ENCODE measurements around the gene UMODL1.

UMODL1 gene

GRCh38 chr21:42080788-42081083 is 9.6 kb downstream of the UMODL1 start:
- DNase-seq (ENCODE audit: low spot score): no peak

GRCh38 chr21:42081138-42081537 is 10.0 kb downstream of the UMODL1 start:
- DNase-seq (ENCODE audit: low spot score): no peak

GRCh38 chr21:42081931-42082381 is 10.8 kb downstream of the UMODL1 start:
- no peak for DNase-seq (ENCODE audit: low spot score)

DNA sequence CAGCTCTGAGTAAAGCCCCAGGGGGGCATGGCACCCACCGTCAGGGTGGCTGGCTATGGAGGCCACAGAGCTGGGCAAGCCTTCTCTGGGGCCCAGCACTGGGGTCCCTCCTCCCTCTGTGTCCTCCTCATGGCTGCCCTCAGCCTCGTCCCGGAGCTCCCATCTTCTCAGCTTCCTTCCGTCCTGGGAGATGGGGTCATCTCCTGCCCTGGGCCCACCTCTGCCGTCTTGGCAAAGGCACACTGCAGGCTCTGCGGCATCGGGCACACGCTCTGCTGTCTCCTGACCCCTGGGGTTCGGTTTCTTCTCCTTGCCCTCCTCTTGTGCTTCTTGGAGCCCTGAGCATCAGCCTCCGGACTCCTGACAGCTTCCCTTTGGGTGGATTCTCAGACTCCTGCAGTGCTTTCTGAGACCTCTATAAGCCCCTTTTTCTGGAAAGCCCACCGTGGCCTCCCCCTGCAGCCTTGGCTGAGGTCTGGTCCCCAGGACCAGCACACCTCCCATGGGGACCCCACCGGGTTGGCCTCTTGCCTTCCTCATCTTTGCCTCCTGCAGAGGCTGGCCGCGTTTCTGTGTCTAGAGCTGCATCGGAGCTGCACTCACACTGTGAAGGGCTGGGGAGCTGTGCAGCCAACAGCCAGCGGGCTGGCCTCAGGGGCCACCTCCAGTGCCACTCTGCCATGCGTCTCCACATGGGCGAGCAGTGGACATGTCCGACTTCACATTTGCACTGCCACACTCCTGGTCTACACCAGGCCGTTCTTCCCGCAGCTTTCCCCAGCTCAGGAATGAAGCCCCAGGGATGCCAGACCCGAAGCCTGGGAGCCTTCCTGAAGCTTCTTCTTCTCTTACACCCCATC is 11.6 kb downstream of the UMODL1 start:
- DNase-seq (ENCODE audit: low spot score): no peak

- no peak for DNase-seq (ENCODE audit: low spot score)
Measured at GRCh38 chr21:42083361-42083690, 12.2 kb downstream of the UMODL1 start.

DNA sequence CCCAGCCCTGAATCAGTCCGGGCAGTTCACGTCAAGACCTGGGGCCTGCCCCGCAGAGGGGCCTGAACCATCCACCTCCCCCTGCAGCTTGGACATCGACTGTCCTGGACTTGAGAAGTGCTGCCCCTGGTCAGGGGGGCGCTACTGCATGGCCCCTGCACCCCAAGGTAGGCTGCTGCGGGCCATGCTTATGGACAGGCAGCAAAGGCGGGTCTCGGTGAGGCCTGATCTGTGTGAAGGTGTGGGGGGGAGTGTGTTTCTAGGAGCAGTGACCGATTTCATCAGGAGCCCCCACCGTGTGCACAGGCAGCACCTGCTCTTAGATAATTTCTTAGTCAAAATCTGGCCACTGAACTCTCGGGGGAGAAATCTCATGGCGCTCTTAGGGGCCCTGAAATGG is 13.0 kb downstream of the UMODL1 start:
- DNase-seq (ENCODE audit: low spot score): no peak

DNA sequence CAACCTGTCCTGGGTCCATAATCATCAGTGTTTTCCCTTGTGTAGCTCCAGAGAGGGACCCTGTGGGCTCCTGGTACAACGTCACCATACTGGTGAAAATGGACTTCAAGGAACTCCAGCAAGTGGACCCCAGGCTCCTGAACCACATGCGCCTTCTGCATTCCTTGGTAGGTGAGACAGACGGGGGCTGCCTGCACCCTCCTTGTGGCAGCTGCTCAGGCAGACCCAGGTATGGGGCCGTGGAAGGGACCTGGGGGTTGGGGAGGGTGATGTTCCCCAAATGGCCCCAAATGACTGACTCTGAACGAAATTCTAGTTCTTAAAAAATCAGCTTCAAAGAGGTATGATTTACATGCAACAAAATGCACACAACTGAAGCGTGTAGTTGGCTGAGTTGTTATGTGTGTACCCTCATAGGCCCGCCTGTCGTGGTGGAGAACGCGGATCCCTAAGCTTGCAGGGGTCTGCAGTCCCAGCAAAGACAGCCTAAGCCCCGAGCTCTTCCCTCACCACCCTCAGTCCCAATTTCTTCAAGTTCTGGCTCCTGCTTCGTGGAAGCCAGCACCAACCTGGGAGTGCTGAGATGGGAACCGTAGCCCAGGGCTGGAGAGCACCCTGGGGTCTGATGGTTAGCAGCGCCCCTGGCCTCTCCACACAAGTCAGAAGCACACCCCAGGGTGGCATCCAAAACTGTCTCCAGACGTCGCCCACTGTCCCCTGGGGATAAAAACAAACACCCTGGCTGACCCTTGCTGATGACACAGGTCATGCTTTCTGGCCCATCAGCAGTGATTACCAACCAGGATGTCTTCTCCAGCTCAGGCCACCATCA is 14.3 kb downstream of the UMODL1 start:
- no peak for DNase-seq (ENCODE audit: low spot score)

DNA sequence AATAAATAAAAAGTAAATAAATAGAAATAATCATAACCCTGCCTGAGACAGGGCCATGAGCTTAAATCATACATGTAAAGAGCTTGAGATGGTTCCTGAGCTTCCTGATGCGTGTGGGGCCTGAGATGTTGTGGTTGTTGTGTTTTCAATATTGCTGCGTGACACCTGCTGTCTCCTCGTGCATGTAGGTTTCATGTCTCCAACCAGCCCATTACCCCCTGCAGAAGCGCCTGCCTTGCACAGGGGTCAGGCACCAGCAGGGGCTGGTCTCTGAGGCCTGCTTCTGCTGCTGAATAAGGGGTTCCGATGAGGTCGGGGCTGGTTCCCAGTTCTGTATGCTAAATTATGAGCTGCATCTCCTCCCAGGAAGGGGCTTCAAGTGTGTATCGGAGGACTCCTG is 15.9 kb downstream of the UMODL1 start:
- no peak for DNase-seq (ENCODE audit: low spot score)

DNA sequence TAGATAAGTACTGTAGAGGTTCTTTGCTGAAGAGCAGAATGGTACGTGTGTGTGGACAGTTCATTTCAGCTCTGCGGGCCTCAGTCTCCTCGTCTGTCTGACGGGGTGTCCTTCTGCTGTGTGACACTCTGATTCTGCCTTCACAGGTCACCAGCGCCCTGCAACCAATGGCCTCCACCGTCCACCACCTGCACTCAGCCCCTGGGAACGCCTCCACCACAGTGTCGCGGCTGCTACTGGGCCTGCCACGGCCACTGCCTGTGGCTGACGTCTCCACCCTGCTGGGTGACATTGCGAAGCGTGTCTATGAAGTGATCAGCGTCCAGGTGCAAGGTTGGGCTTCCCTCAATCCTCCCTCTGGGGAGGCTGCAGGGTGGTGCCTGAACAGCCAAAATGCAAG is 17.0 kb downstream of the UMODL1 start:
- DNase-seq (ENCODE audit: low spot score): no peak

GRCh38 chr21:42088658-42089057 is 17.5 kb downstream of the UMODL1 start:
- no peak for DNase-seq (ENCODE audit: low spot score)

DNA sequence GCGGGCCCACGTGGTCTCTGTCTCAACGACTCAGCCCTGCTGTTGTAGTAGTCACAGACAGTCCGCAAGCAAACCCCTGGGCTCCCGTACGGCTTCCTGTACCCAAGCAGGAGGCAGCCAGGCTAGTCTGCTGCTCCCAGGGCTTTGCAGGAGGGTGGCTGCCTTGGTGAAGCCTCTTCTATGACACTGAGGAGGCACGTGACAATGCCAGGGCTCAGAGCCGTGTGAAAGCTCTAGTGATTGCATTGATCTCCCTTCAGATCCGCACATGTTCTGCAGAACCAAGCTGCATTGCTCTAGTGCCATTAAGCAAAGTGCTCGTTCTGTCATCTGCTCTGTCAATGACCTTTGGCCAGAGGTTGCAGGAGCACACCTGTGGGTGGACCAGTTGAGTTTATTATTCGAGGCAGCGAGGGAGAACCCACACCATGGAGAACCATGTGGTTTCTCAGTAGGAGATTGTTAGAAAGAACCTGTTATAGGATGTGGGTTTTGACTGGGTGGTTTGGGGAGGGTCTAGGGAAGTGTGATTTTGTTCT is 18.0 kb downstream of the UMODL1 start:
- no peak for DNase-seq (ENCODE audit: low spot score)

DNA sequence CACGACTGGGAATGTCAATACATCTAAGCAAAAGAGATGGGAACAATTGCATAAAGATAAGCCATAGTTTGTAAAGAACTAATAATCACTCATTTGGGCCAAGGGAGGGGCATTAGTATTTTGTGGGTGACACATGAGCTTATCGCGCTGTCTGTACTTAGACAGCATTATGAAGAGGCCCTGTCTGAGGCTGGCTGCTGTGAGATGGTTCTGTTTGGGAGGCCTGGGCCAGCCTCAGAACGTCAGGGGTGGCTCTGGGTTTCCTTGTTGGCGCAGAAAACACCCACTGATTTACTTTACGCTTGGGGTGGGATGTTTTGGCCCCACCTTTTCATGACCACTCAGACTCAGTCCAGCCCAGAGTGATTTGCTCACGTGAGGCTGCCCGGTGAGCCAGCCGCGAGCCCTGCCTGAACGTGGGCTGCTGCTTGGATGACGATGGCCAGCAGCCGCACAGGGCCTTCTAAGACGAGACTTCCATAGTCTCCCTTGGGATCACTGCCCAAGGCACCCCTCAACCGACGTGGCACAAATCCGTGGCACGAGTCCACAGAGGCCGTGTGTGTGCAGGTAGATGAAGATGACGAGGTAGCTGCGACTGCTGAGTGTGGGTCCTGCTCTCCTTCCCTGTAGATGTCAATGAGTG is 18.7 kb downstream of the UMODL1 start:
- DNase-seq (ENCODE audit: low spot score): no peak

DNA sequence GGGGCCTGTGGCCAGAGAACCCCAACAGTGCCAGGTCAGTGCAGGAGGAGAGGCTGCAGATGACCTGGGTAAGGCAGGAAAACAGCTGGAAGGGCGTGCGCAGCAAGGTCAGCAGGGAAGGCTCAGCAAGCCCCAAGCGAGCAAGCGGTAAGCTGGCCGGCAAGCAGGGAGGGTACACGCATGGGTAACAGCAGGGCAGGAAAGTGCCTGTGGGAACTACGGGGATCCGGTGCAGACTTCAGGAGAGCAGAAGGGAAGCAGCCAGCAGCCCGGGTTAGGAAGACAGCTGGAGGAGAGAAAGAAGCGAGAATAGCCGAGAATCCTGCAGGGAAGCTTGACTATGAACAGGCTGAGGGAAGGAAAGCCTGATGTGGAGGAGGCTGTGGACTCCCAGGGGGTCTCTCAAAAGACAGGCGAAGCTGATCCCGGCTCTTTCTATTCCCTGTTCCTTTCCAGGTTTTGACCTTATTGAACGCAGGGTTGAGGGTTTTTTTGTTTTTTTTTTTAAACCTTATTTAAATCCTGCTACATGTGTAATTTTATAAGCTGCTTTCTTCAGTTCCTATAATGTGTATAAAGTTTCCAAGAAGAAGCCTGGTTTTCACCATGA is 20.9 kb downstream of the UMODL1 start:
- no peak for DNase-seq (ENCODE audit: low spot score)

- no peak for DNase-seq (ENCODE audit: low spot score)
Measured at GRCh38 chr21:42092771-42093170, 21.7 kb downstream of the UMODL1 start.

DNA sequence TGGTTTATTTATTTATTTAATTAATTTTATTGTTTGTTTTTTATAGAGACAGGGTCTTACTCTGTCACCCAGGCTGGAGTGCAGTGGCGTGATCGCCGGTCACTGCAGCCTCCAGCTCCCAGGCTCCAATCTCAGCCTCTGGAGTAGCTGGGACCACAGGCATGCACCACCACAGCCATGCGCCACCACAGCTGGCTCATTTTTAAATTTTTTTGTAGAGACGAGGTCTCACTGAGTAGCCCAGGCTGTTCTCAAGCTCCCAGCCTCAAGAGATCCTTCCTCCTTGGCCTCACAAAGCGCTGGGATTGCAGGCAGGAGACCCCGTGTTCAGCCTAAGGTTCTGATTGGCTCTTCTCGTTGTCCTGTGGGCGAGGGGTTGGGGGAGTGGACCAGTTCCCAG is 22.1 kb downstream of the UMODL1 start:
- no peak for DNase-seq (ENCODE audit: low spot score)

DNA sequence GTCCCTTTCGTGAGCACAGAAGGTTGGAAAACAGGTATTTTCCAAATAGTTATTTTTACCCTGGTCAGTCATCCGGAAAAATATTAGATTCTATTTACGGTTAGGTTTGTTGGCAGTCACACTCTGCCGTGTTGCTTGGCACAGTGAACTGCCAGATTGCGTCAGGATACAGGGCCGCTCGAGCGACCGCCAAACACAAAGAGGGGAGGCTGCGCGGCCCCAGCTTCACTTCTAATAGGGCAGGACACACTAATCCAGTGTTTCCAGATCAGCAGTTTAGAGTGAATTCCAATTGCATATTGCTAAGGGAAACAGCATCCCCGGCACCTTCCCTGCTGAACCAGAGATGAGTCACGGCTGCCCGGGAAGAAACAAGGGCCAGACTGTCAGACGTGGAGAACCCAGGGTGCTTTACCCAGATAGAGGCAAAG is 22.9 kb downstream of the UMODL1 start:
- no peak for DNase-seq (ENCODE audit: low spot score)

DNA sequence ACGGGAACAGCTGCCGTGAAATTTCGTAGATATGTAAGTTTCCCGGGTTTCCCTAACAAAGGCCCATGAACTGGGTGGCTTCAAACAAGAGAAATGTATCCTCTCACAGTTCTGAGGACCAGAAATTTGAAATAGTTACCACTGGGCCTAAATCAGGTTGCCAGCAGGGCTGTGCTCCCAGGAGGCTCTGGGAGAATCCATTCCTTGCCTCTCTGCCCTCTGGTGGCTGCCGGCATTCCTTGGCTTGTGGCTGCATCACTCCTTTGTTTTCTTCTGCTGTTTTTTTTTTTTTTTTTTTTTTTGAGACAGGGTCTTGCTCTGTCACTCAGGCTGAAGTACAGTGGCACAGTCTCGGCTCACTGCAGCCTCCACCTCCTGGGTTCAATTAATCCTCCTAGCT is 23.7 kb downstream of the UMODL1 start:
- no peak for DNase-seq (ENCODE audit: low spot score)

DNA sequence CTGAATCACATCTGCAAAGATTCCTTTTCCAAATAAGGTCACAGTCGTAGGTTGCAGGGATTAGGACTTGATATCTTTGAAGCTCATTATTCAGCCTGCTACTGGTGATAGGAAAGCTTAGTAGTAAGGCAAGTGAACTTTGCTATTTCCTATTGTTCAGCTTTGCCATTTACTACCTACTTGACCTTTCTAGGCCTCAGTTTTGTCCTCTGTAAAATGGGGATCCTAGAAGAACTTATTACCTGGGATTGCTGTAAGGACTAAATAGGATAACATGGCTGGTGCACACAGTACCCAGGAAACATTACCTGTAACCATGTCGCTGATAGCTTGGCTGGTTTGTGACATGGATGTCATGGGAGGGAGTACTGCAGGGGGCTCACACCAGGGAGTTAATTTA is 24.5 kb downstream of the UMODL1 start:
- DNase-seq (ENCODE audit: low spot score): no peak

- no peak for DNase-seq (ENCODE audit: low spot score)
Measured at GRCh38 chr21:42096566-42096965, 25.4 kb downstream of the UMODL1 start.

DNA sequence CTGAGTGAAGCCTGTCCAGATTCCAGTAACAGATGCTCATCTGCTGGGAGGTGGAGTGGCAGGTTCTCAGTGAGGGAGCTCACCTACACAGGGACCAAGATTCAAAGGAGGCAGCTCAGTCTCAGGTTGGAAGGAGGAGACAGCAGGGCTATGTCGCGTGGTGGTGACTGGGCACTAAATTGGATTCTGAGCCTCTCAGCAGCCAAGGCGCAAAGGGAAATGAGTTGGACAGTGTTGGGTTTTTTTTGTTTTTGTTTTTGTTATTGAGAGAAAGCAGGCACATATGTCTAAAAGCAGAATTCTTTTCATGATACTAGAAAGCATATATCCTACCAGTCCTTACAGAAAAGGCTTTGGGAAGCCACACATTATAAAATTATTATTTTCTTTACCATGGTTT is 26.2 kb downstream of the UMODL1 start:
- no peak for DNase-seq (ENCODE audit: low spot score)

GRCh38 chr21:42097860-42098454 is 26.8 kb downstream of the UMODL1 start:
- no peak for DNase-seq (ENCODE audit: low spot score)

- no peak for DNase-seq (ENCODE audit: low spot score)
Measured at GRCh38 chr21:42098957-42099505, 27.9 kb downstream of the UMODL1 start.
